ENCODE data around the gene POLR3GL. TPM values are rescaled to one million over a fixed set of nuclear protein-coding genes. Genes with fewer than 3 reads are reported as not detected.
"Not testable (repeated sequence)": the region's sequence is repeated elsewhere in the genome, so short reads cannot be mapped to it uniquely, and the experiment has no call there.

Gene POLR3GL, protein sequence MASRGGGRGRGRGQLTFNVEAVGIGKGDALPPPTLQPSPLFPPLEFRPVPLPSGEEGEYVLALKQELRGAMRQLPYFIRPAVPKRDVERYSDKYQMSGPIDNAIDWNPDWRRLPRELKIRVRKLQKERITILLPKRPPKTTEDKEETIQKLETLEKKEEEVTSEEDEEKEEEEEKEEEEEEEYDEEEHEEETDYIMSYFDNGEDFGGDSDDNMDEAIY
- 12.7 TPM for total RNA-seq

- no peaks in the 10 kb centered on the region for H3K27me3 ChIP-seq (ENCODE audit: insufficient read depth, low read length)
- H3K4me3 ChIP-seq (ENCODE audit: low read length): peak within 1 kb of the TSS; percentile 68
- peaks cover 60% of the 10 kb centered on the region for H3K4me1 ChIP-seq (ENCODE audit: insufficient read depth, low read length)
- no peaks in the 10 kb centered on the region for H3K9me3 ChIP-seq (ENCODE audit: low read depth, low read length)
These were observed at the start of gene POLR3GL, which contains the start of gene ANKRD34A for GRCh38 chr1:145964328-145965118. POLR3GL (plus strand) TSS chr1:145964690; CDS start chr1:145974866, 10,176 bp downstream. ANKRD34A (minus strand) TSS chr1:145964575; CDS start chr1:145961759, 2,816 bp downstream.

- no peaks in the 10 kb centered on the region for H3K27me3 ChIP-seq (ENCODE audit: insufficient read depth, low read length)
- no peak overlapping the region for H3K4me3 ChIP-seq (ENCODE audit: low read length)
- peaks cover 25% of the 10 kb centered on the region for H3K4me1 ChIP-seq (ENCODE audit: insufficient read depth, low read length)
- H3K9me3 ChIP-seq (ENCODE audit: low read depth, low read length): no peaks in the 10 kb centered on the region
These were observed 47.7 kb upstream of the POLR3GL start for GRCh38 chr1:145916745-145917144.

DNA sequence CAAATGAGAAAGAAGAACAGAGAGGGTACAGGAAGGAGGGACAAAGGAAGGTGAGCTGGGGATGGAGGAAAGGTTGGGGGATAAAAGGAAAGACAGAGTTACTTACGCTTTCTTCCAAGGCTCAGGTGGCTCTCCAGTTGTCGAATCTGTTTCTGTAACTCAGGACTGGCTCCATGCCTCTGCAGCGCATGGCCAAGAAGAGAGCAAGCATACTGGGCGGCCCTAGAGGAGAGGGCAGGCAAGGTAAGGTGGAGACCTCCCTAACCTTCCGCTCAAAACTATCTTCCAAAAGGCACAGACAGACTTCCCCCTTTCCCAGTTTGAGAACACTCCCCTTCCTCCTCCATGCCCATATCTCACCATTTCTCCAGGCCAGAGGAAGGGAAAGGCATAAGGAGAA lies 46.9 kb upstream of the POLR3GL start:
- peaks cover 25% of the 10 kb centered on the region for H3K4me1 ChIP-seq (ENCODE audit: insufficient read depth, low read length)
- H3K9me3 ChIP-seq (ENCODE audit: low read depth, low read length): no peaks in the 10 kb centered on the region
- no peaks in the 10 kb centered on the region for H3K27me3 ChIP-seq (ENCODE audit: insufficient read depth, low read length)
- peak overlapping the region; percentile 86 for H3K4me3 ChIP-seq (ENCODE audit: low read length)

DNA sequence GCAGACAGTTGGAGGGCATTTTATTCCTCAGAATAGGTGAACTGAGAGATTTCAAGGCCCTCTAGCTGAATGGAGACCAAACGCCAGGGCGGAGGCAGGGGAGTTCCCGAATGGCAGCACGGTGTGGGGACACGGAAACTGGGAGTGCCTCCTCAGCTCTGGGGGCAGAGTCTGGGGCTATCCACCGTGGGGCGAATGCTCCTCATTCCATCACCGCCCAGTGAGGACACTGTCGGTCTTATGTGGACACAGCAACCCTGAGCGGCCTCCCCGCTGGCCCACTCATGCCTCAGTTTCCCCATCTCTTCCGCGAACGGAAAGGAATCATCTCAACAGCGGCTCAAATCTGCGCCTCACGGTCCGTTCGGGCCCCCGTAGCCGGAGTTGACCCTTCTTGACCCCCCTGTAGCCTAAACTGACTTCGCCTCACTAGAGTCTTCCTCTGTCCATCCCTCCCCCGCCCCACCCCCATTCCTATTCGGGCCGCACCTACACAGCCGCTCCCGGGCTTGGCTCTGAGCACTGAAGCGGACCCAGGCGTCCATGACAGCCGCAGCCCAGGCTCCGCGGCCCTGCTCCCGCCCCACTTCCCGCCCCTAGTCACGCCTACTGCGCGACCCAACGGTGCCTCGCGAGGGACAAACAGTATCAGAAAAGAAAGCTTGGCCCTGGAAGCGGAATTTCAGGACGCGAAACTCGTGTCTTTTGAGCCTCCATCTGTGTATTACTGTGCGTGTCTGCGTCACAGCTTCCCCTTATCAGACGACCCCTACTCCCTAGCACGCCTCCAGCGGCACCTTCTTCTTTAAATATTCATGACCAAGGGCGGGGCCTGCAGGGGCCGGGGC lies 46.1 kb upstream of the POLR3GL start, which contains the start of gene PEX11B:
PEX11B (minus strand) TSS at position 574 of the 848 bp plus-strand sequence; CDS start at position 545, 29 bp downstream.
- Histone ChIP-seq H3K9me3 (ENCODE audit: low read depth, low read length) (no peaks in the 10 kb centered on the region), H3K4me3 (ENCODE audit: low read length) (peak within 1 kb of the TSS; percentile 86), H3K27me3 (ENCODE audit: insufficient read depth, low read length) (no peaks in the 10 kb centered on the region), H3K4me1 (ENCODE audit: insufficient read depth, low read length) (peaks cover 32% of the 10 kb centered on the region)

DNA sequence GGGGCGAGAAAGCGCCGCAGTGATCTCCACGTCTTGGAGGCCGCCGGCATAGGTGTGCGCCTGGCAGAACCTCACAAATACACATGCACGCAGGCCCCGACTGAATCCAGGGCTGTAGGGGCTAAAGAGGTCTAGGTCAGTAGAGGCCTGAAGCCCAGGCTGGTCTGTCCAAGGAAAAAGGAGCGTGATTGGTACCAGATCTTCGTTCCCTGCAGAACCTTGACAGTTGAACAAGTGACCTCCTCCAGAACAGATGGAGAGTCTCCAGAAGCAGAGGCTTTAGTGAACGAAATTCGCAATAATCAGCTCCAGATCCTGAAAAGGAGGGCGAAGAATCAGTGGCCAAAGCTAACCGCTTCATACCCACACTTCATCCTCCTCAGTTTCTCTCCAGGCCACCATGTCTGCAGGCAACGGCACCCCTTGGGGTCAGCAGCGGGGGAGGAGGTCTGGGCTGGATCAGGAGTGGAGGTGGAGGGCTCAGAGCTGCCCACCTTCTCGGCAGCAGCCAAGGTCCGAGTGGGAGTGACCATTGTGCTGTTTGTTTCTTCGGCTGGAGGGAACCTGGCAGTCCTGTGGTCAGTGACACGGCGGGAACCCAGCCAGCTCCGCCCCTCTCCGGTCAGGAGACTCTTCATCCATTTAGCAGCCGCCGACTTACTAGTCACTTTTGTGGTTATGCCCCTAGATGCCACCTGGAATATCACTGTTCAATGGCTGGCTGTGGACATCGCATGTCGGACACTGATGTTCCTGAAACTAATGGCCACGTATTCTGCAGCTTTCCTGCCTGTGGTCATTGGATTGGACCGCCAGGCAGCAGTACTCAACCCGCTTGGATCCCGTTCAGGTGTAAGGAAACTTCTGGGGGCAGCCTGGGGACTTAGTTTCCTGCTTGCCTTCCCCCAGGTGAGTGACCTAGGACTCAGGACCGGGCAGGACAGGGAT lies 45.2 kb upstream of the POLR3GL start:
- peaks cover 33% of the 10 kb centered on the region for H3K4me1 ChIP-seq (ENCODE audit: insufficient read depth, low read length)
- no peaks in the 10 kb centered on the region for H3K27me3 ChIP-seq (ENCODE audit: insufficient read depth, low read length)
- no peaks in the 10 kb centered on the region for H3K9me3 ChIP-seq (ENCODE audit: low read depth, low read length)
- H3K4me3 ChIP-seq (ENCODE audit: low read length): peak overlapping the region; percentile 86

GRCh38 chr1:145920297-145920696 lies 44.2 kb upstream of the POLR3GL start:
- peaks cover 33% of the 10 kb centered on the region for H3K4me1 ChIP-seq (ENCODE audit: insufficient read depth, low read length)
- H3K9me3 ChIP-seq (ENCODE audit: low read depth, low read length); H3K27me3 ChIP-seq (ENCODE audit: insufficient read depth, low read length); H3K4me3 ChIP-seq (ENCODE audit: low read length): not testable (repeated sequence)

- H3K4me1 ChIP-seq (ENCODE audit: insufficient read depth, low read length): peaks cover 43% of the 10 kb centered on the region
- H3K9me3 ChIP-seq (ENCODE audit: low read depth, low read length): no peaks in the 10 kb centered on the region
- H3K27me3 ChIP-seq (ENCODE audit: insufficient read depth, low read length): no peaks in the 10 kb centered on the region
- no peak overlapping the region for H3K4me3 ChIP-seq (ENCODE audit: low read length)
These were observed 42.2 kb upstream of the POLR3GL start for GRCh38 chr1:145922266-145922665.

GRCh38 chr1:145926686-145927062 lies 37.8 kb upstream of the POLR3GL start:
- Histone ChIP-seq H3K4me1 (ENCODE audit: insufficient read depth, low read length) (peaks cover 33% of the 10 kb centered on the region), H3K27me3 (ENCODE audit: insufficient read depth, low read length) (no peaks in the 10 kb centered on the region), H3K4me3 (ENCODE audit: low read length) (peak overlapping the region; percentile 63), H3K9me3 (ENCODE audit: low read depth, low read length) (no peaks in the 10 kb centered on the region)

DNA sequence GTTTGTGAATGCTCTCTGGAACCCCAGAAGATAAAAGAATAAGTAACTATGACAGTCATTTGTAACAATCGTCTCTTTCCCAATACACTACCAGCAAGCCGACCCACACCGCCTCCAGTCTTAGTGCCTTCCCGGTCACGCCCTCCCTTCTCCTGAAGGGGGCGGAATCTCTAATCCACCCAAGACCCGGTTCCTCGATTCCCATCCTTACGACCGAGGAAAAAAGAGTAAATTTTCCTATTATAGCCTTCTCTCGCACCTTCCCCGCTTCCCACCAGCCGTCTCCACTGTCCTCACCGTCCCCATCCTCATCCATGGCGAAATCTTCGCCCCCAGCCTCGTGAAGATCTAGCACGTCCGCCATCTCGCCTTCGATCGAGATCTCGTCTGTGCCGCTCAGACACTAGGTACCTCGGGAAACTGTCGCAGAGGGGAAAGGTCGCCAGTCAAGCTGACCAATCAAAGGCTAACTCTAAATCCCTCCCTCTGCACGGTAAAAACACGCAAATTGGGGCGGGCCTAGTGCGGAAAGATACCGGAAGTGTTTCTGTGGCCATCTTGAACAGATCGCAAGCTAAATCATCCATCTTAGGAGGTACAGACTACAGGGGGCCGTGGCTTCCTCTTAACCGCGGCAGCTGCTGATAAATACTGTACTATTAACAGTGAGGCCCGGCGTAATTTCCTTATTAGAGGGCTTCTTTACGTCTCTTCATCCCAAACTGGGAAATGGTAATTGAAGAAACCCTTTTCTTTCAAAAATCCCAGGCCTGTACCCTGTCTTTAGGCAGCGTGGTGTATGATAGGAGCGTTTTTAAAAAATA lies 37.2 kb upstream of the POLR3GL start, which contains the start of gene RBM8A:
RBM8A (minus strand) TSS at position 422 of the 824 bp plus-strand sequence; CDS start at position 364, 58 bp downstream.
- peaks cover 39% of the 10 kb centered on the region for H3K4me1 ChIP-seq (ENCODE audit: insufficient read depth, low read length)
- H3K9me3 ChIP-seq (ENCODE audit: low read depth, low read length): no peaks in the 10 kb centered on the region
- H3K4me3 ChIP-seq (ENCODE audit: low read length): peak within 1 kb of the TSS; percentile 63
- no peaks in the 10 kb centered on the region for H3K27me3 ChIP-seq (ENCODE audit: insufficient read depth, low read length)

- no peaks in the 10 kb centered on the region for H3K9me3 ChIP-seq (ENCODE audit: low read depth, low read length)
- H3K4me3 ChIP-seq (ENCODE audit: low read length): peak overlapping the region; percentile 63
- no peaks in the 10 kb centered on the region for H3K27me3 ChIP-seq (ENCODE audit: insufficient read depth, low read length)
- H3K4me1 ChIP-seq (ENCODE audit: insufficient read depth, low read length): peaks cover 42% of the 10 kb centered on the region
These were observed 36.4 kb upstream of the POLR3GL start for GRCh38 chr1:145927916-145928643.

- H3K9me3 ChIP-seq (ENCODE audit: low read depth, low read length); H3K4me3 ChIP-seq (ENCODE audit: low read length); H3K27me3 ChIP-seq (ENCODE audit: insufficient read depth, low read length): not testable (repeated sequence)
- peaks cover 31% of the 10 kb centered on the region for H3K4me1 ChIP-seq (ENCODE audit: insufficient read depth, low read length)
These were observed 31.9 kb upstream of the POLR3GL start for GRCh38 chr1:145932522-145933009.

DNA sequence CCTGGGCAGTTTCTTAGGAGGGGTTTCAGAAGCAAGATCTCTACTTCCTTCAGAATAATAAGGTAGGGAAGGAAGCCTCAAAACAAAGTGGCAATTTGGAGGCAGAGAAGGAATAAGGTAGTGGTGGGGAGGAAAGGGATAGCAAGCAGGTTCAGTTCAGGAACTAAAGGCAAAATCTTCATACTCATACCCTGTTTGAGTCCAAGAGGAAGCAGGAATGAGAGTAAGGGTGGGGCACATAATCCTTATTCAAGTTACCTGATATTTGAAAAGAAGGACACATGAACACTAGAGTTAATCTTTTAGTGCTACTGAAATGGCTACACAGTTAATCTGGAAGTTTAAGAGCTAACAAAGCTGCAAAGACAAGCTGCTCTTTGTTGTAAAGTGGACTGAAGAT lies 28.8 kb upstream of the POLR3GL start:
- Histone ChIP-seq H3K4me1 (ENCODE audit: insufficient read depth, low read length) (peaks cover 20% of the 10 kb centered on the region), H3K27me3 (ENCODE audit: insufficient read depth, low read length) (no peaks in the 10 kb centered on the region), H3K4me3 (ENCODE audit: low read length) (no peak overlapping the region), H3K9me3 (ENCODE audit: low read depth, low read length) (no peaks in the 10 kb centered on the region)

DNA sequence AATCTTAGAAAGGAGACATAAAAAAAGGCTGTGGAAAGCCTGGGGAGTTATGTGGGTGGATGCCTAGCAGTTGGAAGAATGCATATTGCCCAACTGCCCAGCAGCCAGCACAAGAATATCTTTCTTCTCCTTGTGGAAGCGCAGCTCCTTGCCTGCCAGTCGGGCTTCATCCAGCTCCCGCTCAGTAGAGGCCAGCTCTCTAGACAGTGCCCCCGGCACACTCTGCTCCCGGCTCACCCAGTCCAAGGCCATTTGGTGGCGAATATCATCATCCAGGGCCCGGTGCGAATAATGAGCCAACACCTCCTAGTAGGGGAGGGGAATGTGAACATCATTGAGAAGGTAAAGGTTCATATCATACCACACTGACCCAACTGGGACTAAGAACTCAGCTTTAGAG lies 28.2 kb upstream of the POLR3GL start:
- Histone ChIP-seq H3K4me1 (ENCODE audit: insufficient read depth, low read length) (peaks cover 20% of the 10 kb centered on the region), H3K27me3 (ENCODE audit: insufficient read depth, low read length) (no peaks in the 10 kb centered on the region), H3K9me3 (ENCODE audit: low read depth, low read length) (no peaks in the 10 kb centered on the region), H3K4me3 (ENCODE audit: low read length) (no peak overlapping the region)

Measured in mononuclear cell (primary cell).